Transverse colon (tissue), 4 donors: ENCODE measurements around the gene UBE2U.

Experiments used
- CTCF ChIP-seq, 5 experiments: fragments of 200-600 bp in 3 of 5; fragments of 450-650 bp in 2 of 5; sonication (generic) in 3 of 5; IDR thresholded peaks; 1 replicate in 2 of 5; 2 replicates in 3 of 5; pipeline ENCODE4 v1.5.1; 2016 to 2017; ENCODE audit warnings: antibody characterized with exemption in 5 of 5, inconsistent platforms in 3 of 5, mild to moderate bottlenecking in 2 of 5, moderate library complexity in 1 of 5
- EP300 ChIP-seq: sonication (generic); formaldehyde crosslinking; IDR thresholded peaks from one replicate; pipeline ENCODE4 v1.6.1; 2017; ENCODE audit warnings: antibody characterized with exemption, low read depth
- POLR2A ChIP-seq: fragments of 450-650 bp; IDR thresholded peaks from one replicate; pipeline ENCODE4 v1.6.1; 2016; ENCODE audit warnings: antibody characterized with exemption, mild to moderate bottlenecking, moderate library complexity
- POLR2AphosphoS5 ChIP-seq, 3 donors: sonication (generic); formaldehyde crosslinking; IDR thresholded peaks; one replicate each; pipeline ENCODE4 v1.6.1; 2016; ENCODE audit warnings: antibody characterized with exemption in 3 of 3

GRCh38 chr1:64231153-64231552, 27.7 kb downstream of the UBE2U start:
- TF ChIP-seq CTCF (IDR thresholded peaks at IDR 0.05): no peak
- TF ChIP-seq POLR2A: no peak
- TF ChIP-seq POLR2AphosphoS5 (IDR thresholded peaks at IDR 0.05): no peak
- TF ChIP-seq EP300: no peak
